Panc1 (cell line): Measurements from ENCODE around the gene CDKAL1. TPM values are rescaled to one million over a fixed set of nuclear protein-coding genes. Genes with fewer than 3 reads are reported as not detected.

Experiments used
- ATAC-seq: fragments of 200-7000 bp; cut with Tn5 transposase; 2 replicates; pipeline ENCODE4 v1.9.1; 2020; ENCODE audit warnings: mild to moderate bottlenecking, moderate library complexity
- BruUV-seq: library from RNA; stranded (reverse); fragments of 400-500 nt; replicated peaks from 2 replicates; lab custom pipeline; 2021; lab: Mats Ljungman, UMichigan
- CTCF ChIA-PET: fragments of 300-600 bp; sonication (Branson Sonifier 250); formaldehyde crosslinking; loops from one replicate; lab custom pipeline; 2022; ENCODE audit warnings: antibody characterized with exemption; lab: Charles Lee
- POLR2A ChIA-PET: fragments of 300-600 bp; sonication (Branson Sonifier 250); formaldehyde crosslinking; loops from one replicate; lab custom pipeline; 2022; ENCODE audit warnings: antibody characterized with exemption; lab: Charles Lee
- DNase-seq: peaks from one replicate; pipeline ENCODE4 v3.0.0-alpha.2; 2010; ENCODE audit warnings: low read depth, low spot score
- H3K27ac ChIP-seq: 2 replicates; pipeline ENCODE4 v1.5.1; 2011; ENCODE audit warnings: mild to moderate bottlenecking, low read length, inconsistent platforms
- H3K27me3 ChIP-seq: fragments of 200-500 bp; sonication (Bioruptor generic); 2 replicates; pipeline ENCODE4 v1.6.0; 2014; ENCODE audit warnings: low read length, inconsistent platforms; ENCODE audit not compliant: control insufficient read depth, insufficient read depth
- H3K36me3 ChIP-seq: fragments of 200-500 bp; sonication (Bioruptor generic); 2 replicates; pipeline ENCODE4 v1.5.1; 2014; ENCODE audit warnings: inconsistent platforms, mild to moderate bottlenecking, low read length, moderate library complexity; ENCODE audit not compliant: control insufficient read depth, insufficient read depth
- H3K4me1 ChIP-seq: 2 replicates; pipeline ENCODE4 v1.5.1; 2011; ENCODE audit warnings: inconsistent platforms, mild to moderate bottlenecking, low read length, moderate library complexity; ENCODE audit not compliant: control insufficient read depth, insufficient read depth
- H3K4me3 ChIP-seq, 2 experiments: 2 replicates each; pipeline ENCODE4 v1.5.1; 2011 to 2012; ENCODE audit warnings: low read depth in 2 of 2, low read length in 2 of 2, mild to moderate bottlenecking in 2 of 2, inconsistent platforms in 1 of 2, moderate library complexity in 1 of 2
- H3K9me3 ChIP-seq: fragments of 200-500 bp; sonication (Bioruptor generic); 2 replicates; pipeline ENCODE4 v1.5.1; 2014; ENCODE audit warnings: low read depth, mild to moderate bottlenecking, inconsistent platforms, low read length, moderate library complexity; ENCODE audit not compliant: control insufficient read depth, insufficient read depth
- POLR2AphosphoS5 ChIP-seq: IDR thresholded peaks from 2 replicates; pipeline ENCODE4 v1.6.1; 2012; ENCODE audit warnings: mild to moderate bottlenecking, low read depth, low read length, moderate library complexity
- SIN3A ChIP-seq: IDR thresholded peaks from 2 replicates; pipeline ENCODE4 v1.6.1; 2012; ENCODE audit warnings: low read depth, mild to moderate bottlenecking, low read length, moderate library complexity, borderline replicate concordance; ENCODE audit not compliant: insufficient read depth
- TCF7L2 ChIP-seq: IDR thresholded peaks from 2 replicates; pipeline ENCODE4 v1.6.1; 2011; ENCODE audit warnings: mild to moderate bottlenecking, low read depth, low read length, inconsistent platforms
- in situ Hi-C: cut with HindIII; loops from 2 replicates; pipeline ENCODE4 v1.10.0; 2016; ENCODE audit warnings: low sequenced_read_pairs, low pct_unique_long_range_greater_than_20kb
- intact Hi-C: fragments of 100-400 bp; cut with micrococcal nuclease; formaldehyde crosslinking; loops from one replicate; pipeline ENCODE4 v1.10.0; 2022; ENCODE audit not compliant: unreplicated experiment
- total RNA-seq: library from RNA; stranded (reverse); gene quantifications from one replicate; pipeline ENCODE4 v1.2.1, GENCODE V29; 2021; ENCODE audit not compliant: unreplicated experiment
- TF ChIP-seq, protein P1 (sequence below), 2 experiments: IDR thresholded peaks; 2 replicates each; pipeline ENCODE4 v1.6.1; 2011 to 2012; ENCODE audit warnings: low read depth in 2 of 2, control low read depth in 1 of 2, low read length in 1 of 2, mild to moderate bottlenecking in 1 of 2, moderate library complexity in 1 of 2; ENCODE audit not compliant: insufficient read depth in 1 of 2
- TF ChIP-seq, protein P2 (sequence below): fragments of 450-650 bp; IDR thresholded peaks from 2 replicates; pipeline ENCODE4 v1.5.1; 2017; ENCODE audit warnings: mild to moderate bottlenecking

Gene CDKAL1
- total RNA-seq, 1 experiment from 2014 or later: 14.5 TPM

DNA sequence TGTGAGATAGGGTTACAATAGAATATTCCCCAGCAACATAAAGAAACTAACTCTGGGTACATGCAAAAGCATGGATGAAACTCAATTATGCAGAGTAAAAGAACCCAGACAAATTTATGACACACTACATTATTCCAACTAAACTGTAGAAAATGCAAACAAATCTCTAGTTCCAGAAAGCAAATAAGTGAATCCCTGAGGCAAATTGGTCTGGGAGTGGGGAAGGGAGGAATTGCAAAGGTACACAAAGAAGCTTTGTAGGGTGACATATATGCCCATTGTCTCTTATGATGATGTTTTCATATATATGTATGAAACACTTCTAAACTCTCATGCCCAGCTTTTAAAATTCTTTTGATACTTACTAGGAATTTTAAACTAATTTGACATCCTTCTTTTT lies 266.0 kb downstream of the CDKAL1 start:
- CTCF ChIA-PET: no interaction called here
- no TSS peak for BruUV-seq
- H3K36me3 ChIP-seq: no peaks in the 10 kb centered on the region
- no peak for DNase-seq
- in situ Hi-C loops (no loop called here), intact Hi-C loops (no loop called here)
- no peaks in the 10 kb centered on the region for H3K27me3 ChIP-seq
- no peak overlapping the region for H3K4me3 ChIP-seq
- no peaks in the 10 kb centered on the region for H3K4me1 ChIP-seq
- no peaks in the 10 kb centered on the region for H3K9me3 ChIP-seq
- TF ChIP-seq, protein P1, sequence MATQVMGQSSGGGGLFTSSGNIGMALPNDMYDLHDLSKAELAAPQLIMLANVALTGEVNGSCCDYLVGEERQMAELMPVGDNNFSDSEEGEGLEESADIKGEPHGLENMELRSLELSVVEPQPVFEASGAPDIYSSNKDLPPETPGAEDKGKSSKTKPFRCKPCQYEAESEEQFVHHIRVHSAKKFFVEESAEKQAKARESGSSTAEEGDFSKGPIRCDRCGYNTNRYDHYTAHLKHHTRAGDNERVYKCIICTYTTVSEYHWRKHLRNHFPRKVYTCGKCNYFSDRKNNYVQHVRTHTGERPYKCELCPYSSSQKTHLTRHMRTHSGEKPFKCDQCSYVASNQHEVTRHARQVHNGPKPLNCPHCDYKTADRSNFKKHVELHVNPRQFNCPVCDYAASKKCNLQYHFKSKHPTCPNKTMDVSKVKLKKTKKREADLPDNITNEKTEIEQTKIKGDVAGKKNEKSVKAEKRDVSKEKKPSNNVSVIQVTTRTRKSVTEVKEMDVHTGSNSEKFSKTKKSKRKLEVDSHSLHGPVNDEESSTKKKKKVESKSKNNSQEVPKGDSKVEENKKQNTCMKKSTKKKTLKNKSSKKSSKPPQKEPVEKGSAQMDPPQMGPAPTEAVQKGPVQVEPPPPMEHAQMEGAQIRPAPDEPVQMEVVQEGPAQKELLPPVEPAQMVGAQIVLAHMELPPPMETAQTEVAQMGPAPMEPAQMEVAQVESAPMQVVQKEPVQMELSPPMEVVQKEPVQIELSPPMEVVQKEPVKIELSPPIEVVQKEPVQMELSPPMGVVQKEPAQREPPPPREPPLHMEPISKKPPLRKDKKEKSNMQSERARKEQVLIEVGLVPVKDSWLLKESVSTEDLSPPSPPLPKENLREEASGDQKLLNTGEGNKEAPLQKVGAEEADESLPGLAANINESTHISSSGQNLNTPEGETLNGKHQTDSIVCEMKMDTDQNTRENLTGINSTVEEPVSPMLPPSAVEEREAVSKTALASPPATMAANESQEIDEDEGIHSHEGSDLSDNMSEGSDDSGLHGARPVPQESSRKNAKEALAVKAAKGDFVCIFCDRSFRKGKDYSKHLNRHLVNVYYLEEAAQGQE (IDR thresholded peaks at IDR 0.05; ENCODE audit: insufficient read depth in 1 of 2, low read depth in 2 of 2, low read length in 1 of 2): no peak
- TF ChIP-seq SIN3A: no peak
- no peak for TF ChIP-seq POLR2AphosphoS5
- no peak for TF ChIP-seq TCF7L2
- TF ChIP-seq, protein P2, sequence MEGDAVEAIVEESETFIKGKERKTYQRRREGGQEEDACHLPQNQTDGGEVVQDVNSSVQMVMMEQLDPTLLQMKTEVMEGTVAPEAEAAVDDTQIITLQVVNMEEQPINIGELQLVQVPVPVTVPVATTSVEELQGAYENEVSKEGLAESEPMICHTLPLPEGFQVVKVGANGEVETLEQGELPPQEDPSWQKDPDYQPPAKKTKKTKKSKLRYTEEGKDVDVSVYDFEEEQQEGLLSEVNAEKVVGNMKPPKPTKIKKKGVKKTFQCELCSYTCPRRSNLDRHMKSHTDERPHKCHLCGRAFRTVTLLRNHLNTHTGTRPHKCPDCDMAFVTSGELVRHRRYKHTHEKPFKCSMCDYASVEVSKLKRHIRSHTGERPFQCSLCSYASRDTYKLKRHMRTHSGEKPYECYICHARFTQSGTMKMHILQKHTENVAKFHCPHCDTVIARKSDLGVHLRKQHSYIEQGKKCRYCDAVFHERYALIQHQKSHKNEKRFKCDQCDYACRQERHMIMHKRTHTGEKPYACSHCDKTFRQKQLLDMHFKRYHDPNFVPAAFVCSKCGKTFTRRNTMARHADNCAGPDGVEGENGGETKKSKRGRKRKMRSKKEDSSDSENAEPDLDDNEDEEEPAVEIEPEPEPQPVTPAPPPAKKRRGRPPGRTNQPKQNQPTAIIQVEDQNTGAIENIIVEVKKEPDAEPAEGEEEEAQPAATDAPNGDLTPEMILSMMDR: no peak
- no peak for ATAC-seq
- H3K27ac ChIP-seq: no peak overlapping the region
- POLR2A ChIA-PET: no interaction called here

DNA sequence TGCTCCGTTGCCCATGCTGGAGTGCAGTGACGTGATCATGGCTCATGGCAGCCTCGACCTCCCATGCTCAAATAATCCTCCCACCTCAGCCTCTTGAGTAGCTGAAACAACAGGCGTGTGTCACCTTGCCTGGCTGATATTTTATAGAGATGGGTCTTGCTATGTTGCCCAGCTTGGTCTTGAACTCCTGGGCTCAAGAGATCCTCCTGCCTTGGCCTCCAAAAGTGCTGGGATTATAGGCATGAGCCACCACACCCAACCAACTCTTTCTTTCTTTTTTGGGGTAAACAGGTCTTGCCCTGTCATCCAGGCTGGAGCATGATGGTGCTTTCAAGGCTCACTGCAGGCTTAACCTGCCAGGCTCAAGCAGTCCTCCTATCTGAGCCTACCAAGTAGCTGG lies 266.4 kb downstream of the CDKAL1 start:
- Histone ChIP-seq H3K36me3 (no peaks in the 10 kb centered on the region), H3K4me1 (no peaks in the 10 kb centered on the region), H3K4me3 (no peak overlapping the region), H3K9me3 (no peaks in the 10 kb centered on the region), H3K27ac (no peak overlapping the region), H3K27me3 (no peaks in the 10 kb centered on the region)
- intact Hi-C loops (no loop called here), in situ Hi-C loops (no loop called here)
- BruUV-seq: no TSS peak
- DNase-seq: no peak
- no peak for ATAC-seq
- POLR2A ChIA-PET: no interaction called here
- CTCF ChIA-PET: no interaction called here
- TF ChIP-seq, protein P1 (IDR thresholded peaks at IDR 0.05; ENCODE audit: insufficient read depth in 1 of 2, low read depth in 2 of 2, low read length in 1 of 2): no peak
- TF ChIP-seq SIN3A (no peak), POLR2AphosphoS5 (no peak), TCF7L2 (no peak)
- TF ChIP-seq, protein P2: no peak
